Activated CD4-positive, alpha-beta T cell treated with anti-CD3 and anti-CD28 coated beads for 48 hours (primary cell): Measurements from ENCODE around the gene DPP3.
A peak's percentile ranks its signal among the peaks of the same experiment; 100 is the strongest.

Experiments used
- DNase-seq: peaks from one replicate; pipeline ENCODE4 v3.0.0-alpha.2; 2020

The DPP3 gene

GRCh38 chr11:66488957-66489356 lies 8.7 kb downstream of the DPP3 start:
- no peak for DNase-seq

- no peak for DNase-seq
Observed at GRCh38 chr11:66489636-66490035, 9.4 kb downstream of the DPP3 start.

- no peak for DNase-seq
Observed at GRCh38 chr11:66491315-66491935, 11.2 kb downstream of the DPP3 start.

- DNase-seq, result no peak
Observed at GRCh38 chr11:66492161-66492865, 12.1 kb downstream of the DPP3 start.

- DNase-seq, result no peak
Observed at GRCh38 chr11:66493130-66493529, 12.9 kb downstream of the DPP3 start.

- no peak for DNase-seq
Observed at GRCh38 chr11:66494458-66494857, 14.2 kb downstream of the DPP3 start.

GRCh38 chr11:66494935-66495334 lies 14.7 kb downstream of the DPP3 start:
- no peak for DNase-seq

GRCh38 chr11:66495401-66495854 lies 15.2 kb downstream of the DPP3 start:
- peak; percentile 41 for DNase-seq

- DNase-seq, result no peak
Observed at GRCh38 chr11:66497206-66497605, 17.0 kb downstream of the DPP3 start.

- no peak for DNase-seq
Observed at GRCh38 chr11:66498506-66498905, 18.3 kb downstream of the DPP3 start.

- DNase-seq, result no peak
Observed at GRCh38 chr11:66505276-66505816, 25.1 kb downstream of the DPP3 start.

- no peak for DNase-seq
Observed at GRCh38 chr11:66509131-66509561, 28.9 kb downstream of the DPP3 start.

- peak; percentile 89 for DNase-seq
Observed at GRCh38 chr11:66510271-66510989, 30.2 kb downstream of the DPP3 start, which contains the start of gene BBS1. Gene BBS1, plus strand, starts transcription at chr11:66510635. Its CDS starts 25 bp downstream, at chr11:66510660.

GRCh38 chr11:66510990-66511339 lies 30.7 kb downstream of the DPP3 start:
- DNase-seq, result no peak

GRCh38 chr11:66523611-66524010 lies 43.4 kb downstream of the DPP3 start:
- no peak for DNase-seq

- DNase-seq, result no peak
Observed at GRCh38 chr11:66524304-66525040, 44.2 kb downstream of the DPP3 start.

- DNase-seq, result no peak
Observed at GRCh38 chr11:66529069-66529468, 48.8 kb downstream of the DPP3 start.

- no peak for DNase-seq
Observed at GRCh38 chr11:66529655-66530054, 49.4 kb downstream of the DPP3 start.

- DNase-seq, result no peak
Observed at GRCh38 chr11:66530927-66531709, 50.9 kb downstream of the DPP3 start.

- DNase-seq, result no peak
Observed at GRCh38 chr11:66531841-66532240, 51.6 kb downstream of the DPP3 start.

GRCh38 chr11:66532784-66533183 lies 52.5 kb downstream of the DPP3 start:
- no peak for DNase-seq
